ENCODE measurements around the gene FREM1. TPM values are rescaled to one million over a fixed set of nuclear protein-coding genes. Genes with fewer than 3 reads are reported as not detected.

FREM1 gene
- total RNA-seq, 4 donors from 2014 or later = 1.3 to 5.0 (median 2.2) TPM

DNA sequence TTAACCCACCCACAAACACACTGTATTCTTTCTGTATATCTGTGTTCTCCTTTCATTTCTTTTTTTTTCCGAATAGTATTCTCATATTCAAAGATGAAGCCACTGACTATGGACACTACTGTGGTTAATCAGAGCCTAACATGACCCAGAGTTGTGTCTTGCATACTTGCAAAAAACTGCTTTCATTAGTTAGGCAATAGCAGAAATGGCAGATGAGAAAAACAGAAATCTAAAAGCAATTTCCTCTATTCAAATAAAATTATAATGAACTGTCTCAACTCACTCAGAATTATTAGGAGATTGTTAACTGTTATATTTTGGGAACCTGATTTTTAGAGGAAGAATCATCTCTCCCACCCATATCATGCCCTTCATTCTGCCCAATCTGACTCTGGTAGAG, 45.9 kb downstream of the FREM1 start:
- ATAC-seq (ENCODE audit: low FRiP score) (no peak), DNase-seq (ENCODE audit: low spot score) (no peak)
- TF ChIP-seq, protein P1, sequence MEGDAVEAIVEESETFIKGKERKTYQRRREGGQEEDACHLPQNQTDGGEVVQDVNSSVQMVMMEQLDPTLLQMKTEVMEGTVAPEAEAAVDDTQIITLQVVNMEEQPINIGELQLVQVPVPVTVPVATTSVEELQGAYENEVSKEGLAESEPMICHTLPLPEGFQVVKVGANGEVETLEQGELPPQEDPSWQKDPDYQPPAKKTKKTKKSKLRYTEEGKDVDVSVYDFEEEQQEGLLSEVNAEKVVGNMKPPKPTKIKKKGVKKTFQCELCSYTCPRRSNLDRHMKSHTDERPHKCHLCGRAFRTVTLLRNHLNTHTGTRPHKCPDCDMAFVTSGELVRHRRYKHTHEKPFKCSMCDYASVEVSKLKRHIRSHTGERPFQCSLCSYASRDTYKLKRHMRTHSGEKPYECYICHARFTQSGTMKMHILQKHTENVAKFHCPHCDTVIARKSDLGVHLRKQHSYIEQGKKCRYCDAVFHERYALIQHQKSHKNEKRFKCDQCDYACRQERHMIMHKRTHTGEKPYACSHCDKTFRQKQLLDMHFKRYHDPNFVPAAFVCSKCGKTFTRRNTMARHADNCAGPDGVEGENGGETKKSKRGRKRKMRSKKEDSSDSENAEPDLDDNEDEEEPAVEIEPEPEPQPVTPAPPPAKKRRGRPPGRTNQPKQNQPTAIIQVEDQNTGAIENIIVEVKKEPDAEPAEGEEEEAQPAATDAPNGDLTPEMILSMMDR (IDR thresholded peaks at IDR 0.05) = no peak

DNA sequence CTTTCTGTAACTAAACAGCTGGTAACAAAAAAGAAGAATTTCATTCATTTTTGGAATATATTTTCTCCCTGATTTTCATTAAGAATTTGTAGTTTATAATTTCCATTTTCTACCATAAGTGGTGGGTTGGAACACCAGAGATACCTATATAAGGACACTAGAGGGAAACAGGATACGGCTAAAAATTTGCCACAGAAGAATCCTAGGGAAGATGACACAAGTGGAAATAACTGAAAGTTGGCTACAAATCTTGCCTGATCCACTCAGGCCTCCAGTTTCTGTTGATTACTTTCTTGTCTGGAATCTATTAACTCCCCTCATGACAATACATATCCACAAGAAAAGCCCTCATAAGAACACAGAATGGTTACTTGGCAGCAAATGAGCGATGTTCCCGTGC, 46.8 kb downstream of the FREM1 start:
- no peak for DNase-seq (ENCODE audit: low spot score)
- no peak for ATAC-seq (ENCODE audit: low FRiP score)
- TF ChIP-seq, protein P1 (IDR thresholded peaks at IDR 0.05) = no peak

DNA sequence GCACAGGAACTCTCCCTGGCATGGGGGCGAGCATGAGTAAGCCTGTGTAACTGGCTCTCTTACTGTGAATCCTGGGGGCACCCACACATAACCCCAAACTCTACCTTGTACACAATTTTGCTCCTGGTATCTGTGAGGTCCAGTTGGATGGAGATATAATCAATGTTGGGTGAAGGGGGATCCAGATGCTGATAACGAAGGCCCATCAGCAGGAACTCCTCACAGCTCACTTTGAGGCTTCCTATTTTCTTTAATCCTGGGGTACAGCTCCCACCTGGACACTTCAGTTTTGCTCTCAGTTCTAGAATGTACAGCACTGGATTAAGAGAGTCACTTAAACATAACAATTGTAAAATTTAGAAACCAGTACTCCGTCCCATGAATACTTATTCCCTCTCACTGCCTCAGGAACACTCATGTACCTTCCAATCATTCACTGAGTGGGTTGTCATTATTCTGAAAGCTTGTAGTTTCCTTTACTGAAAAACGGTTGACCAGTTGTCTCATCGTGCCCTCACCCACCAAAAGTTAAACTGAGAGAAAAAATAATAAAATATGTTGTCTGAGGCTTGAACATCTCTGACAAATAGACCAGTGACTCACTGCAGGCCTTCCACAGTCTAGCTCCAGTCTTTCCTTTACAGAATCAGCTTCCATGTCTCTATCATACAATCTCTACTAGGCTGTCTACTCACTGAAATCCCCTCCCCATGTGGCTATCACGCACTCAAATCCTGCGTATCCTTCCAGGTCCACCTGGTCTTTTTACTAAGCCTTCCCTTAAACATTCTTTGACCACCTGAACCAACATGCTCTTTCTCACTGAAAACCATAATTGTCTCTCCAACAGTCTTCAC, 52.6 kb downstream of the FREM1 start:
- TF ChIP-seq, protein P1 (IDR thresholded peaks at IDR 0.05) = no peak
- DNase-seq (ENCODE audit: low spot score) (no peak), ATAC-seq (ENCODE audit: low FRiP score) (no peak)

DNA sequence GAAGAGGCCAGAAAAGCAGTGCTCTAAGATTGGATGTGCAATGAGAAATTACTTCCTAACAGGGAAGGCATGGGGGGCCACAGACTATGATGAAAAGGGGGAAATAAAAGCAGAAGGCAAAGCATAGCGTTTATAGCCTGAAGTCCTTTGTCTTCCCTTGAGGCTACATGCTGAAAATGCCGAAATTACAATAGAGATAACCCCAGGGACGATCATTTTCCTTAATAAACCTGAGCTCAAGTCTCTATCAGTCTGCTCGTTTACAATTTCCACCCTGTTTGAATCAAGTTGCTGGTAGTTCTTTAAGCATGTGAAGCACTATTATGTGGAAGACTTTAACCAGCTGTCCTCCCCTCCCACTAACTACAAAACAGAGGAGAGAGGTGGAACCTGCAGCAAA, 60.4 kb downstream of the FREM1 start:
- TF ChIP-seq, protein P1 (IDR thresholded peaks at IDR 0.05) = no peak
- DNase-seq (ENCODE audit: low spot score) = no peak
- ATAC-seq (ENCODE audit: low FRiP score) = no peak

DNA sequence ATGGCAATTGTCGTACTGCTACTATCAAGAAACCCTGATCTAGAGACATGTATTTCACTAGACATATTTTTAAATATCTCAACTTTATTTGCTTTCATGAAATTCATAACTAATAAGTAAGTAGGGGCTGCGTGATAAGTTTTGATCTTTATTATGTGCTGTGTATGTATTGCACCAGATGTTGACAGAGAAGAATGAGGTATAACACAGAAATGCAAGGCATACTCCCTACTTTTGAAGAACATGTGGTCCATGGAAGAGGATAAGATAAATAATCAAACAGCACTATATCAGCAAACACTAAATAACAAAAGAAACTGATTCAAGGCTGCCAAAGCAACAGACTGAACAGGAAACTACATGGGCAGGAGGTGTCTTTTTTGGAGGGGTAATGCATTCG, 60.9 kb downstream of the FREM1 start:
- no peak for ATAC-seq (ENCODE audit: low FRiP score)
- TF ChIP-seq, protein P1 (IDR thresholded peaks at IDR 0.05) = no peak

DNA sequence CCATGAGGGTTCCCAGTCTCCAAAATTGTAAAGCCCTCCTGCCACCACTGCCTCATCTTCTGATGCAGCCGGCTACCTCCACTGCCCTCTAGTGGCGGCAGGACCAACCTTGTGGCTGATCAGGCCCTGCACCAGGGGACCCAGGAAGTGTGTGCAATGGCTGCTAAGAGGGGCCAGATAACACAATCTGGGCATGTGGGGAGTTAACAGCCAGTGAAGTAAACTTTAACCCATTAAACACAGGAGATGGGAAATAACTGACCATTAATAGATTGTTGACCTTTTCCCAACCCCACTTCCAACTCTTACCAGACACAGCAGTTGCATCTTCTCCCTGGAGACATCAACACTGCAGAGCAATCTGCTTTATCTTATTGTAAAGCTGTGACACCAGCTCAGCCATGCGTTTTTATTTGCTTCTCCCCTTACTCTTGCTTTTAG, 63.3 kb downstream of the FREM1 start:
- DNase-seq (ENCODE audit: low spot score) = no peak
- TF ChIP-seq, protein P1 (IDR thresholded peaks at IDR 0.05) = no peak
- no peak for ATAC-seq (ENCODE audit: low FRiP score)

More for the DNA sequence above, 60.9 kb downstream of the FREM1 start:
- DNase-seq (ENCODE audit: low spot score) = no peak

DNA sequence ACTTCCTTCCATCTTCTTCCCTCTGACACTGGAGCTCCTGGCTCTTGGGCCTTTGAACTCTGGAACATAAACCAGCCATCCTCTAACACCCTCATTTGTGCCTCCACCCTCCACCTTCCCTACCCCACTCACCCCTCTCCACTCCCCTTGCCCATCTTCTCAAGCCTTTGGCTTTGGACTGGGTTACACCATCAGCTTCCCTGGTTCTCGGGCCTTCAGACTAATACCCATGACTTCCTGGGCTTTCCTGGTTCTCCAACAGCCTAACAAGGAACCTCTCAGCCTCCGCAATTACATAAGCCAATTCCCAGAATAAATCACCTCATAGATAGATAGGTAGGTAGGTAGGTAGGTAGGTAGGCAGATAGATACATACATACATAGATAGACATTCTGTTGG, 67.1 kb downstream of the FREM1 start:
- no peak for DNase-seq (ENCODE audit: low spot score)
- TF ChIP-seq, protein P1 (IDR thresholded peaks at IDR 0.05) = no peak
- no peak for ATAC-seq (ENCODE audit: low FRiP score)
